ENCODE measurements around the gene SERPINE3.

The SERPINE3 gene

DNA sequence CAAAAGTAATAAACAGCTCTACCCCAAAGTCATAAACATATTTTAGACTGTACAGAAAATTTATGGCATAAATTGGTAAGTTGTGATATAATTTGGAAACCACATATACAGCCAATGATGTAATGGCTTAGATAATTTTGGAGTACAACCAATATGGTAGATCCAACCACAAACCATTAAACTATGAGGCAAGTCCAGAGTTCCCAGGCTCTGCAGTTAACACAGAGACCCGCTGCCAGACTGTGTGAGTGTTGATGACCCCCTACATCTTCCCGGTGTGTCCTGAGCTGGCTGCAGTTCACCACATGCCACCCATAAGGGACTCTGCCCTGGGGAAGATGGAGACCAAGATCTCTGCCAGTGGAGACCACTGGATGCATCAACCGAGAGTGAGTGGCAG, 9.9 kb upstream of the SERPINE3 start:
- no peak for DNase-seq

DNA sequence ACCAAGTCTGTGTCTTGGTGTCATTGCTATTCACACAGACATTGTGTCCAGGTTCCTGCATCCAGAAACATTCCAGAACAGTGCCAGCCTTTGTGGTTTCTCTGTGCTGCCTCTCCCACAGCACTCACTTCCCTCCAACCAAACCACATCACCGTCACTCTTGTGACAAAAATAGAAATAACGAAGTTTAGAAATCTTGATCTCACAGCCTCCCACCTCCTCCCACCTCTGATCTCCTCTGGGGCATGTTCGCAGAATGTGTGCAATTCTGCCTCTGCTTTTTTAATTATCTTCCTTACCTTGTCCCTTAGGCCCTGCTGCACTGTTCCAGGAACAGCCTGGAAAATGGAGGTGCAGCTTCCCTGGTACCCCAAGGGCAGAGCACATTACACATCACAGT, 8.7 kb upstream of the SERPINE3 start:
- no peak for DNase-seq

DNA sequence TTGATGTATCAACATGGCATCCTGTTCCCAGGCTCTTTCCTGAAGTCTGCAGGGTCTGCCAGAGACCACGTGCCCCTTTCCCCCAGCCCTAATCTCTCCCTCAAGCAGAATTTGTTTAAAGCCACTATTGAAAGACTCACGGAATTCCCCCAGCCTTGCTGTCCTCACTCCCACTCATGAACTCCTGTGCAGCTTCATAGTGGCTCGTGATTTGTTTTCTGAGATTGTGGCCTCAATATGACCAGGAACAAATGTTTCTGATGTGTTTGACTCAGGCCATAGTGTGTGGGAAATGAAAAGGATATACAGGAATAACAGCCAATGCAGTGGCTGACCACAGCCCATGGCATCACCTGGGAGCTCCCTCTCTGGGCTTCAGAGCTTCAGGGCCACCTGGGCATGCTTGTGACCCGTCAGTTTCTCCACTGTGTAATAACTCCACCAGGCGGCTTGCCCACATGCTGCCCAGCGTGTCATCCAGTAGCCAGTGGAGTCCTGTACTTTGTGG, 8.1 kb upstream of the SERPINE3 start:
- no peak for DNase-seq

DNA sequence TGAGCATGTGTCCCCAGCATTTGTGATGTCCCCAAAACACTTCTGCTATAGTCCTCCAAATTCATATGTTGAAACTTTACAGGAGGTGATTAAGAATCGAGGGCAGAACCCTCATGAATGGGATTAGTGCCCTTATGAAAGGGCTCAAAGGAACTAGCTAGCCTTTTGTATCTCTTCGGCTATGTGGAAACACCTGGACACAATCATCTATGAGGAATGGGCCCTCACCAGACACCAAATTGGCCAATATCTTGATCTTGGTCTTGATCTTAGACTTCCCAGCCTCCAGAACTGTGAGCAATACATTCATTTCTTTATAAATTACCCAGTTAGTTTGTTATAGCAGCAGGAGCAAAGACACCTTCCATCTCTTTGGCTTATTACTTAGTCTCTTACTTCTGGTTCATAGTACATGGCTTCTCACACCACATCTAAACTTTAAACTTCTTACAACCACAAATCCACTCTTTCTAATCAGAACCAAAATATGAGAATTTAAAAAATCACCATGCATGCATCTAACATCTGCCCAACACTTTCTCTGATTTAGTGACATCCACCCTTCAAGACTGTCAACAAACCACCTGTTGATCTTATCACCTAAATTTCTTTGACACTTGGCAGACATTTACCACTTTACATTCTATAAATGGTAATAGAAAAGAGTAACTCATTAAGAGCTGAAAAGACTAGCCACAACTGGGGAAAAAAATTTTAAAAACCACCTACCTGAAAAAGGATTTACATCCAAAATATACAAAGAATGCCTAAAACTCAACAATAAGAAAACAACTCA, 6.7 kb upstream of the SERPINE3 start:
- no peak for DNase-seq

DNA sequence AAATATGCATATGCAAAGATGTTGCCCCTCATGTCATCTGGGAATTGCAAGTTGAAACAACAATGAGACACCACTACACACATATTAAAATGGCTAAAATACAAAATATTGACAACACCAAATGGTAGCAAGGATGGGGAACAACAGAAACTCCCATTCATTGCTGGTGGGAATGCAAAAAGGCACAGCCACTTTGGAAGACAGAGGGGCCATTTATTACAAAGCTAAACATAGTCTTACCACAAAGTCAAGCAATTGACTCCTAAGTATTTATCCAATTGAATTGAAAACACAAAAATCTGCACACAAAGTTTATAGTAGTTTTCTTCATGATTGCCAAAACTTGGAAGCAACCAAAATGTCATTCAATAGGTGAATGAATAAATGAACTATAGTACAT, 6.1 kb upstream of the SERPINE3 start:
- DNase-seq, result no peak

DNA sequence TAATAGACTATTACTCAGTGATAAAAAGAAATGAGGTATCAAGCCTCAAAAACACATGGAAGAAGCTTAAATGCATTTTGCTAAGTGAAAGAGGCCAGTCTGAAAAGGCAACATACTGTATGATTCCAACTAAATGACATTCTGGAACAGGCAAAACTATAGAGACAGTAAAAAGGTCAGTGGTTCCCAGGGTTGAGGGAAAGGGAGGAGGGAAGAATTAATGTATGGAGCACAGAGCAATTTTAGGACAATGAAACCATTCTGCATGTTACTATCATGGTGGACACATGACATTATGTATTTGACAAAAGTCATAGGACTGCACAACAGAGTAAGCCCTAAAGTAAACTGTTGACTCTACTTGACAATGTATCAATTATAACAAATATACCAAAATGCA, 5.7 kb upstream of the SERPINE3 start:
- no peak for DNase-seq

DNA sequence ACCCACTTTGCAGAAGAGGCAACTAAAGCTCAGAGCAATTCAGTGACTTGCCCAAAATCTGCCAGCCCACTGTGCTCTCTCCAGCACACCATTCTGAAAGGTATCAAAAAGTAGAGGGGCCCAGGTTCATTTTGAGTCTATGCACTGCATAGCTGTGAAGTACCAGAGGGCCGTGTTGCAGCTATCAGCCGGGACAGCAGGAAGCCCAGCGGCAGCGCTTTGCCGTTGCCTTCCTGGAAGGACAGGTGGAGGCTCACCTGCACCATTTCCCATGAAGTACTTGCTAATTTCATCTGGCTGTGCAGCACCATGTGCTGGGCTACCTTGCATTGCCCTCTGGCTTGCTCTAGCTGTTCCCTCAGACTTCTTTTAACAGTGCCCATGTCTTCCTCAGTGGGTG, 2.7 kb upstream of the SERPINE3 start:
- DNase-seq, result no peak

DNA sequence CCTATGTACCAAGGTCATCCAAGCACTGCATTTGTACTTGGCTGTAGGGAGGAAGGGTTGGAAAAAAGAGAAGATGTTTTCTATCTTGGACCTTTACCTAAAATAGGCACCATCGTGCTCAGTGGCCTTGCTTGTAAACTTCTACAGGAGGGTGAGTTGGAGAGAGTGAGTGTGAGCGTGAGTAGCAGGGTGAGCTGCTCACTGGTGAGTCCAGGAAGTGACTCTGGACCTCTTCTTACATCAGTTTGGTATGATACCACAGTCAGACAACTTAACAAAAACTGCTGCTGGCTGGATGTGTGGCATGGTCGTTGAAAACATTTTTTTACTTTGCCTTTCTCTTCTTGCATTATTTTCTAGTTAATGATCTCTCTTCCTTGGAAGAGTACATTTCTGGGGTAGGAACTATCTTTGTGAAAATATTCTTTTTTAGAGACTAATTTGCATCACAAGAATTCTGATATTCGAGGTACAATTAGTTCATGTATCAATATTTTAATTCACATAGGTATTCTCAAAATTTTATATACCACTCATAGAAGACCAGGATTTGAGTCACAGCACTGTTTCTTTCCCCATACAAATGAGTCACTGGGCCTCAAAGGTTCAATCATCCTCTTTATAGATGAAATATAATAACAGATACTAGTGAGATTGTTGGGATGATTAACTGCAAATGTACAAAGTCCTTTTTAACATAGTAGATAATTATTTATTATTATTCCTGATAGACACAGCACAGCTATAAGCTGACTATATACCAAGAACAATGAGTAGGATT, 651 bp downstream of the SERPINE3 start:
- no peak for DNase-seq

DNA sequence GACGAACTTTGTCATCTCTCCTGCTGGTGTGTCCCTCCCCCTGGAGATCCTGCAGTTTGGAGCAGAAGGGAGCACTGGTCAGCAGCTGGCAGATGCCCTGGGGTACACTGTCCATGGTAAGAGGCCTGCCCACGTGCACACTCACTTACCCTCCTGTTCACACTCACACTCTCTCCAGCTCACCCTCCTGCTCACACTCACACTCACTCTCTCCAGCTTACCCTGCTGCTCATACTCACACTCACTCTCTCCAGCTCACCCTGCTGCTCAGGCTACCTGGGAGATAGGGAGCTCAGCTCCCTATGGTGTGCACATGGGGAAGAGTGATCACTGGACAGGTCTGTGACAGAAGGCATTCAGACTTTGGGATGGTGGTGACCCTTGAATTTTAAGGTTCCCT, 1.7 kb downstream of the SERPINE3 start:
- DNase-seq, result no peak

DNA sequence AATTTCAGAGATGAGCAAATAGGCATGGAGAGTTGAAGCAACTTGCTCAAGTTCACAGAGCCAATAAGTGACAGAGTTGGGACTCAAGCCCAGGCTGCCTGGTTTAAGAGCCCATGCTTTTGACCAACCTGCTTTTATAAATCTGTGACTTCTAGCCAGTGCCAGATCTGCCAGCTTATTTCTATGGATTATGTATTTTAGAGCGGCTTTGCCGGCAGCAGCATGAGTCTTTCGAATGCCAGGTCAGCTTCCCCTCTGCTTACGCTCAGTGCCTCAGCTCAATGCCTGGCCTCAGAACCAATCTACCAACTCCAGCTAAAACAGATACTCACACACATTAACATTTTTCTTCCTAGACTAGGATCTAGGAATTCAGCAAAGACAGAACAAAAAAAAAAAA, 2.3 kb downstream of the SERPINE3 start:
- no peak for DNase-seq

DNA sequence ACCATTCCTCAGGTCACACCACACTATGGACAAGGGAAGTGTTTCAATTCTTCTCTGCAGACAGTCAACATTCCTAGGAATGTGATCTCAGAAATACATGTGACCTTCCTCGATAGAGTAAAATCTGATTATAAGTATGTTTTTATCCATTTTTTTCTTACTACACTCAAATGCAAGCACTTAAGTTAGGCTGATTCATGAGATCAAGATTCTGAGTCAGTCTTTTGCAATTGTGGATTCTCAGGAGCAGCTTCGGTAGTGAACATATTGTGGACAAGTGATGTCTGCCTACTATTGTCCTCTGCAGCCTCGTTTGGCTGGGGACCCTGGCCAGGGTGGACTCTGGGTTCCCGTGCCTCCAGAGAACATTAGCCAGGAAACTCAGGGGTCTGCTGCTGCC, 3.2 kb downstream of the SERPINE3 start:
- DNase-seq, result no peak

DNA sequence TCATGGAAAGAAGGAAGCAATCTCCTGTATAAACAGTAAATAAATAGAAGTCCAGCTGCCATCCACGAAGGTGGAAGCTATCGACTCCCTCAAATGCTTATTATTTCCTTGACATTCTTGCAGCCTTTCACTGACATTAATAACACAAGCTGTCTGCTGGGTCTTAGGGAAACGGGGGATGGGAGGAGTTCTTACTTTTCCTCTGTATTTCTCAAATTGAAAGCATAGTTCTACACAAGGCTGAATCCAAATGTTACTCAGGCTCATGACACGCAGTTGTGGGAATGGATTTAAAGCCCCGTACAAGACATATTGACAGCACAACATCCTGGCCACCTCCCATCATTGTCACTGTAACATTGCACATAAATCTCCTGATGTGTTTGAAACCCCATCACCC, 4.0 kb downstream of the SERPINE3 start:
- no peak for DNase-seq

DNA sequence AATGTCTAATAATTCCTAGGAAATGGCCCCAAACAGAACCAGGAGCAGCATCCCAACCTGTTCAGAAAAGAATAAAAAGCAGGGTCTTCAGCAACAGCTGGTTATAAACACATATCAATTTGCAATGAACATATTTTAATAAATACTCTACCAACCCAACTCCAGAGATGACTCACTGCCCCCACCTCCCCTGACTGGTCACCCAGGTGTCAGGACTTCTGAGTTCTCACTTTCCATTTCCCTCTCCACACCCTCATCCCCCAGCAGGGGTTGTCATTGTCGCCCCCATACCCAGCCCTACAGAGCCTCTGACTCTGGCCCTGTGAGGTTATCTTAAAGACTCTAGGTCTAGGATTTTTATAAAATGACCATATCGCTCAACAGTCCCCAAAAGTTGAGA, 6.9 kb downstream of the SERPINE3 start:
- DNase-seq, result no peak

DNA sequence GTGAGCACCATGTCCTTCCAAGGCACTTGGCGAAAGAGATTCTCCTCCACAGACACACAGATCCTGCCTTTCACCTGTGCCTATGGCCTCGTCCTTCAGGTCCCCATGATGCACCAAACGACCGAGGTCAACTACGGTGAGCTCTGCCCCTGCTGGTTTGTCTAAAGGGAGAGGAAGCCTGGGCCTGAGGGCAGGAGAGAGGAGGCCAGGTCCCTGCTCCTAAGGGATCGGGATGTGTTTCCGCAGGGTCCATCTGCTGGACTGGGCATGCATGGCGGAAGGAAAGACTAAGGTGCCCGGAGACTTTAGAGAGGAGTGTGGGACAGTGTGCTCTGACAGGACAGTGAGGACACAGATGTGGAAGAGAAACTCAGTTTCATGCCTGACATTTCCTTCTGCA, 7.6 kb downstream of the SERPINE3 start:
- no peak for DNase-seq

DNA sequence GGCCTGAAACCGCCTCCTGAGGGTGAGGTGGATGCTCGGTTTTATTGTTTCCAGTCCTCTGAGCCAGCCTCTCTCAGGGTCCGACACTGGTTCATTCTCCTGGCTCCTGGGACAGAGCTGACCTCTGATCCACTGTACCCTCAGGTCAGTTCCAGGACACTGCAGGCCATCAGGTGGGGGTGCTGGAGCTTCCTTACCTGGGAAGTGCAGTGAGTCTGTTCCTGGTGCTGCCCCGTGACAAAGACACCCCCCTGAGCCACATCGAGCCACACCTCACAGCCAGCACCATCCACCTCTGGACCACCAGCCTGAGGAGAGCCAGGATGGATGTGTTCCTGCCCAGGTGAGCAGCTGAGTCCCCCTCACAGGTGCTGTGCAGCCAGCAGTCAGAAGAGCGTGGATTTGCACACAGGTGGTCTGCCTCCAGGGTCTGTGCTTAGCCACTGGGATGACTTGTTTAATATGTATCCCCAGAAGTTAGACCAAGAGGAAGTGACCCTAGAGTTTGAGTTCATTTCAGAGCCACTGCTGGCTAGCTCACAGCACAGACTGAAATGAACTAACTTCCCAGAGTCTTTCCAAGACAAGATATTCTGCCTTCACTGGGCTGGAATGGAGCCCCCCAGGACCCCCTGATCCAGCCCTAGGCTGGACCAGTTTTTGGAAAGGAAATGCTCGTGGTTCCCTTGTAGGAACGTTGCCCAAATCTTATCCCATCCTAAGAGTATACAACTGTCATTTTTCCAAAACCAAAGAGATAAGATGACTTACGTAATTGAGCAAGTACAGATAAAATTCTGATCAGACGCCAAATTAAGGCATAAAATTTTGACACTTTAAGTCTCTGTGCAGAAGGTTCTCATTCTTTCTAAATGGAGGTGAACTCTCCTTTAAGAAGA, 8.8 kb downstream of the SERPINE3 start:
- no peak for DNase-seq

DNA sequence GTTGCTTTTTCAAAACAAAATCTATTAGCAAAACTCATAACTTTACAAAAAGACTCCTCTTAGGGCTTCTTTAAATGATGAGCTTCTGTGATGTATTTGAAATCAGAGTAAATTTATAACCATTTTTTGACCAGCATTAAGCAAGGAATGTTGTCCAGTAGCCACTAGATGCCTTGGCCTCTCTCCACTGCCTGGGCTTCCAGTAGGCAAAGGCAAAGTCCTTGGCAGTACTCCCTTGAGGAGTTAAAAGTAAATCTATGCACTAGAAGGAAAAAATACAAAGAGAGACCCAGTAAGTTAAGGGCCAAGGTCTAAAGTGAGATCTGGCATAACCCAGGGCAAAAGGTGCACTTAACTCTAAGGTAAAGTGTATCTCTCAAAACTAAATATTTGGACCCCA, 9.5 kb downstream of the SERPINE3 start:
- DNase-seq, result no peak

DNA sequence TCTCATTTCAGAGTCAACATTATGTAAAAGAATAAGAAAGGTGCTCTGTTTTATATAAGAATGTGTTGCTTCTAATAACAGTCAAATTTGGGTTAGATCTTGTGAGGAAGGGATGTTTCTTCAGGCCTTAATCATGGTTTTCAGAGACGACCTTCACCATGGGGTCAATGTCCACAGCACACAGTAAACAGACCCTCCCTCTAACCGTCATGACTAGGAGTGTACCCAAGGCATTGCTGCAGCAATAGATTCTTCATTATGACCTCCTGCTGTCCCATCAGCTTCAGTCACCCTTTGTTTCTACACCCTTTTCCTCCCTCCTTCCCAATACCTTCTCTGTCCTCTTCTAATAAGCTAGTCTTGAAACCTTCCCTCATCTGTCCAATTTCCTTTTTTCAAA, 15.7 kb downstream of the SERPINE3 start:
- DNase-seq, result no peak

DNA sequence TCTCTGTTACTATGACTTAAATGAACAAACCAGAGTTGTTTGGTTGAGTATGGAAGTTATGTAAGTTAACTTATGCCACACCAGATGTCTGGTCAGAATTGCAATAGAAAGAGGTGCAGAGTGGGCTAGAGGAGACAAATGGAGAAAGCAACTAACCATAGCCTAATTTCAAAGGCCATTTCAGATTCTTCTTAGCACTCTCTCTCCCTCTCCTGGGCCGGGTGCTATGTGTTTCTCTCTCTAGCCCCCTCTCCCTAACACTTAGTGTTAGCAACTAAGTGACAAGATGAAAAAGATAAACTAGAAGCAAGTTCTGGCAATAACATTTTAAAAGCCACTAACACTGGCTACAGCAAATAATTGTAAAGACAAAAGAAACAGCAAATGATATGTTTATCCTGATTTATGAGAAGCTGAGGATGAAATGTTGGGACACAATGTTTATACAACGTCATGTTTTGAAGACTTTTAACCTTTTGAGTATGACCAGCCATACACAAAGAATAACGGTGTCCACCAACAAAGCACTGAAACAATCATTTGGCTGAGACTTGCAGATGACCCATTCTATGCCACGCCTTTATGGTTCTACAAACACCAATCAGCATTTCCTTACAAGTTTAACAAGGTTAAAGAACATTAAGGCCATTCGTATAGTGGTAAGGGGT, 18.6 kb downstream of the SERPINE3 start:
- no peak for DNase-seq

DNA sequence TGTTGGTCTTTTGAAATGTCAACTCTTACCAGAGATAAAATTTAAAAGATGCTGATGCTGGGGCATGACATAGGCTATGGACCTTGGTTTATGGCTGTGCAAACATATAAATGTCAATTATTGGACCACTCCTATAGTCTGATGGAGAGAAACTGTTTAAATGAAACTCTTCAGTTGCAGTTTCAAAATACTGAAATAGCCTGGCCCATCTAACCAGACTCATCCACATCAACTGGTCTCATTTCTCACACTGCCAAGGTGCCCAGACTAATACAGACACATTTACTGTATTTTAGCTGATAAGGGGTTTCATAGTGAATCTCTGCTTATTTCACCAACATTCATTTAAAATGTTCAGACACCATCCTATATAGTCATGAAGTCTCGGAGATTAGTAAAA, 19.9 kb downstream of the SERPINE3 start:
- no peak for DNase-seq

DNA sequence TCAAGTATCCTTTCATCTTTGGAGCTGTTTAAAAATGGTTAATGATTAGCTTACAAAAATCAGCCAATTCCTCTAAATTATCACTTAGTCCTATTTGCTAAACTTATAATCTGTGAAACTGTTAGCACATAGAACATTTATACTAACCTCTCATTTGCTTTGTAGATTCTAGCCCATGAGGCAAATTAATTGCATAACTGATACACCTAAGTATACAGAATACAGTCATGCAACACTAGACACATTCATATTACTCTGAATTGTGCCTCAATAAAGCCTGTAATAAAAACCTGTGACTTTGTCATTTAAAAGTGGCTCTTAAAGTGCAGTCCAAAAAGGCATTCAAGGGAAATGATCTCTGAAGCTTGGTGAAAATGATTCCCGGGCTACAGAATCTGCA, 21.0 kb downstream of the SERPINE3 start:
- DNase-seq, result no peak

DNA sequence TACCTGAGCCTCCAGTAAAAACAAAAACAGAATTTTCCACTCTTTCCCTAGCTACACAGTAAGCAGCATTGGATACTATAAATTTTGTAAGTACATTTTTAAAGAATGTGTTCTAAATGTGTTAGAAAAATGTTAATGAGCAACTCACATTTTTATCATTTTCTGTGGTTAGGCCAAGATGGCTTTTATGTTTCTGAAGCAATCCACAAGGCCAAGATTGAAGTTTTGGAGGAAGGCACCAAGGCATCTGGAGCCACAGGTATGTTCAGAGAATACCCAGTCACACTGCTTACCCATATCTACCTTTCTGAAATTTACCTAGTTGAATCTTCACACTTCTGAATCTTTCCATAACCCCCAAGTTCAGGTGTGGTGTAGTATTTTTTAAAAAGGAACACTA, 21.6 kb downstream of the SERPINE3 start:
- no peak for DNase-seq

DNA sequence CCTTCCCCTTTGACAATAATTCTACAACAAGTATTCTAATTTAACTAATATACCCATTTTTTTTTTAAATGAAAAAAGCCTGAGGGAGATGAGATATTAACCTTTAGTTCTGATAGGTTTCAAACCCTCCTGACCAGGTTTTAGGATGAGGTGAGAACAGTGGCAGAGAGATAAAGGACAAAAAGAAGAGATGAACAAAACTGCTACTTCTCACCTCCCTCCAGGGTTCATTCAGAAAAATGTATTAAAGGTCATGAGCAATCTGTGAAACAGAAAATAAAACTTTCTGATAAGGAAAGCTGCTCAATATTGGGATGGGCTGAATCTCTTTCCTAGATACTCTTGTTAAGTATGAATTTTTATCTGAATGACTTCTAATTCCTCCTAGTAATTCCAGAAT, 24.1 kb downstream of the SERPINE3 start:
- DNase-seq, result no peak
